GM19238 (cell line): ENCODE data around the gene ARHGAP10.

Source experiments
- DNase-seq: peaks from one replicate; pipeline ENCODE4 v3.0.0; 2011; ENCODE audit warnings: low spot score; ENCODE audit not compliant: insufficient read length

ARHGAP10 gene

GRCh38 chr4:147948336-147948735 lies 216.4 kb downstream of the ARHGAP10 start:
- DNase-seq, result no peak

GRCh38 chr4:147950261-147950660 lies 218.4 kb downstream of the ARHGAP10 start:
- DNase-seq, result no peak

DNA sequence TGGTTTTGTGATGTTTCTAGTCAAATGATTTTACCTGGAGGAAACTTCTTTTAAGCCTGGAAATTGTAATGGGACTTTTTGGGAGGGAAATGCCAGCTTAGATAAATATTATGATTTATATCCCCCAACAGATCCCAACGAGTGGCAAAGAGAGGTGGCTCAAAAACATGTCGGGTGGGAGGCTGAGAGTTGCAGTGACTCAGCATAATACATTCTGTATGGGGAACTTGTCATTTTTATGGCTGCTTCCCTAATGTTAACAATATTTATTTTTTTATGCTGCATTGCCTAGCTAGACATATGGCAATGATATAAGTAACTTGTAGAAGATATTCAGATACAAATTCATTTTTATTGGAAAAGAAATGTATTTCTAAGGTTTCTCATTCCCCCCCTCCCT lies 219.0 kb downstream of the ARHGAP10 start:
- no peak for DNase-seq

DNA sequence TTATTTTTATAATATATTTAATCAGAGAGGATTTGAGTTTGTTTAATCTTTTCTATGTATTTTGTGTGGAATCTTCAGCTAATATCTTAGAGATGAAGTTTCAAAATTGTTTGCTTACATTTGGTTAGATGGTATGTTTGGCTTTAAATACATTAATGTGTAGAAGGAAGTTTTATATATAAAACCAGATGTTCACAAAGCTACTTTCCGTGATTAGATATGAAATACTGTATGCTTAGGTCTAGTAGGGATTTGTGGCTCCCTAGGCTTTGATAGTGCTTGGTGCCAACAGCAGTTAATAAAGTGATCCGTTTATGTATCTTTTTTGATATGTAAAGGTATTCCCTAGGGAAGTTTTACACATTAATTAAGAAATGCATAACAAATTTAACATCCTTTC lies 223.0 kb downstream of the ARHGAP10 start:
- no peak for DNase-seq

DNA sequence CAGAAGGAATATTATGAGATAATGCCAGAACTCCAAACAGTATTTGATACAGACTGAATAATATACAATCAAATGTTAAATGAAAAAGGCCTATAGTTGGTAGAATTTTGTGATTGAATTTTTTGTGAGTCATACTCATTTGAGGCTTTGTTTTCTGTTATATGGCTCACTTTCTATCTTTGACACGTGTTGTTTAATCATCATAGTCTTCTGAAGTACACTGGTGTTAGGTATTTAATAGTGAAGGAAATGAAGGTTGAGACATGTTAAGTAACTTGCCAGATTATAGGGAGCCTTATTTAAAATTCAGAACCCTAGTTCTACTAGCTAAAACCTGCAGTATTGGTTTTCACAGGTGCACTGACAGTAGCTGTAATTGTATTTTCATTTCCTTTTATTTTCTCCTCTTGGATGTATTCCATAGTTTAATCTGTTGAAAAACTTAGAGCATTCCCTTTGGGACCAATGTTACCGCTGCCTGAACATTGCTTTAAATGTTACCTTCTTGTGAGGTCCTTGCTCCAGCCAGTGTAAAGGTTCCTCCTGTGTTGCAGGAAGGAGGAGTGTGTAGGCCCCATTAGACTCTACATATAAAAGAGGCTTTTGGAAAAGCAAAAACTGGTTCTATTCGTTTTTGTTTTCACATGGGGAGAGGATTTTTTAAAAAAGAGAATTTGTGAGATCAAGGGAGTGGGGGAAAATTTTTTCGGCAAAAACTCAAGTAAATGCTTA lies 224.1 kb downstream of the ARHGAP10 start:
- DNase-seq, result no peak

- DNase-seq, result no peak
These were observed 225.6 kb downstream of the ARHGAP10 start for GRCh38 chr4:147957446-147957845.

- DNase-seq, result no peak
These were observed 226.2 kb downstream of the ARHGAP10 start for GRCh38 chr4:147958057-147958456.

- DNase-seq, result no peak
These were observed 226.7 kb downstream of the ARHGAP10 start for GRCh38 chr4:147958489-147959065.

GRCh38 chr4:147960971-147961370 lies 229.1 kb downstream of the ARHGAP10 start:
- no peak for DNase-seq

DNA sequence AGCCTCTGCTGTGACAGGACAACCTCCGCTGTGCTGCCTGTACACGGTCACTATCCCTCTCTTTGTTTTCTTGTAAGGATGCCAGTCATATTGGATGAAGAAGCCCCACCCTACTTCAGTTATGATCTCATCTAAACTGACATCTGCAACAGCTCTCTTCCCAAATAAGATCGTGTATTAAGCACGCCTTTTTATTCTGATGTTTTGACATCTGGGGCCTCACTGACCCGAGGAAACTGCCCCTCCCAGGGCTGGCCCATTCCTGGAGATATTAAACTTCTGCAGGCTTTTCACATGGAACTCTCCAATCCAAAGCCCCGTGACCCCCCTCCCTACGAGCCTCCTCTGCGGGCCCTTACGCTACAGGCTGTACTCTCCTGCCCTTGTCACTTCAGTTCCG lies 232.0 kb downstream of the ARHGAP10 start:
- DNase-seq, result no peak

DNA sequence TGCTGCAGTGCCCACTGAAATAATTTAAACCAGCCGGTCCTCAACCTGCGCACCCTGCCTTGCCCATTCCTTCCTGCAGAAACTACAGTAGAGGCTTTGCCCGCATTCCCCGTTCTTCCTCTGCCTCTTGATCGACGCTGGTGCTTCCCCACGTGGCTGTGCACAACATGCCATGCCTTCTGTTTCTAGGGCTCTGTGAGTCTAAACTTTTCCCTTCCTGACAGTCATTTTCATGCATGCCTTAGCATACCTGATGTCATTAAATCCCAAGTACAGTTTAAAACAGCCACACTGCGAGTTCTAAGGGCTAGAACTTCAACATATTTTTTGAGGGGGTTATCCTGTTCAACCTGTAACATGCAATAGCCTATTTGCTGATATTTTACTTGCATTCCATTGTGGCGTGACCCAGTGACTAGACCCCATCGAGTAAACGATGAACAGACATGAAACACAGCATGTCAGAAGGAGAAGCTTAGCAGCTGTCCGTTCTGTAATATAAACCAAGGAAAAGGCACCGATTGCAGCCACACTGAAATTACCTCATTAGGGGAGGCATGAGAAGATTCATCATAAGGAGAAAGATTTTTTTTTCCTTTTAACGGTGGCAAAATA lies 232.5 kb downstream of the ARHGAP10 start:
- DNase-seq, result no peak

GRCh38 chr4:147965056-147965455 lies 233.2 kb downstream of the ARHGAP10 start:
- no peak for DNase-seq

- DNase-seq, result no peak
These were observed 234.0 kb downstream of the ARHGAP10 start for GRCh38 chr4:147965873-147966272.

GRCh38 chr4:147968641-147969040 lies 236.8 kb downstream of the ARHGAP10 start:
- DNase-seq, result no peak

GRCh38 chr4:147969573-147970385 lies 237.9 kb downstream of the ARHGAP10 start:
- no peak for DNase-seq

GRCh38 chr4:147971116-147971515 lies 239.2 kb downstream of the ARHGAP10 start:
- no peak for DNase-seq

GRCh38 chr4:147975325-147975724 lies 243.4 kb downstream of the ARHGAP10 start:
- no peak for DNase-seq

- no peak for DNase-seq
These were observed 244.3 kb downstream of the ARHGAP10 start for GRCh38 chr4:147975933-147976928.

DNA sequence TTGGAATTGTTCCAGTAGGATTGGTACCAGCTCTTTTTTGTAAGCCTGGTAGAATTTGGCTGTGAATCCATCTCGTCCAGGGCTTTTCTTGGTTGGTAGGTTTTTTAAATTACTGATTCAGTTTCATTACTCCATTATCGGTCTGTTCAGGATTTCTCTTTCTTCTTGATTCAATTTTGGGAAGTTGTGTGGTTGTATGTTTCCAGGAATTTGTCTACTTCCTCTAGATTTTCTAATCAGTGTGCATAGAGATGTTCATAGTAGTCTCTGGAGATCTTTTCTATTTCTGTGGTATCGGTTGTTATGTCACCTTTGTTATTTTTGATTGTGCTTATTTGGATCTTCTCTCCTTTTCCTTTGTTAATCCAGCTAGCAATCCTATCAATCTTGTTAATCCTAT lies 248.7 kb downstream of the ARHGAP10 start:
- no peak for DNase-seq

GRCh38 chr4:147981305-147981704 lies 249.4 kb downstream of the ARHGAP10 start:
- no peak for DNase-seq
